Liver (tissue), 9 donors: ENCODE measurements around the gene ZNF212. TPM values are rescaled to one million over a fixed set of nuclear protein-coding genes. Genes with fewer than 3 reads are reported as not detected.
"Not testable (repeated sequence)": the region's sequence is repeated elsewhere in the genome, so short reads cannot be mapped to it uniquely, and the experiment has no call there.

ENCODE experiments used
- DNase-seq: peaks from one replicate; pipeline ENCODE4 v3.0.0-alpha.2; 2017; ENCODE audit warnings: low spot score
- H3K27ac ChIP-seq, 2 donors: one replicate each; pipeline ENCODE4 v1.7.0; 2013; ENCODE audit warnings: inconsistent platforms in 2 of 2, low read length in 2 of 2, control low read depth in 1 of 2, low read depth in 1 of 2, mild to moderate bottlenecking in 1 of 2
- H3K27me3 ChIP-seq, 4 donors: one replicate each; pipeline versions ENCODE4 v1.6.1 to v1.7.0; 2013; ENCODE audit warnings: low read length in 3 of 4, inconsistent platforms in 1 of 4, mild to moderate bottlenecking in 1 of 4, moderate library complexity in 1 of 4; ENCODE audit not compliant: control insufficient read depth in 4 of 4, insufficient read depth in 4 of 4
- H3K36me3 ChIP-seq, 4 donors: one replicate each; pipeline versions ENCODE4 v1.6.1 to v1.7.0; 2013; ENCODE audit warnings: low read length in 3 of 4, mild to moderate bottlenecking in 3 of 4, low read depth in 1 of 4, moderate library complexity in 1 of 4; ENCODE audit not compliant: control insufficient read depth in 4 of 4, insufficient read depth in 3 of 4
- H3K4me1 ChIP-seq, 4 donors: one replicate each; pipeline versions ENCODE4 v1.6.1 to v1.7.0; 2013; ENCODE audit warnings: low read length in 3 of 4, mild to moderate bottlenecking in 3 of 4, moderate library complexity in 1 of 4; ENCODE audit not compliant: control insufficient read depth in 4 of 4, insufficient read depth in 4 of 4
- H3K4me3 ChIP-seq, 3 donors: one replicate each; pipeline versions ENCODE4 v1.6.1 to v1.7.0; 2013; ENCODE audit warnings: low read length in 3 of 3, control low read depth in 1 of 3, low read depth in 1 of 3, mild to moderate bottlenecking in 1 of 3
- H3K9ac ChIP-seq, 2 donors: one replicate each; pipeline ENCODE4 v1.7.0; 2013; ENCODE audit warnings: low read length in 2 of 2, mild to moderate bottlenecking in 2 of 2, moderate library complexity in 2 of 2, control low read depth in 1 of 2, low read depth in 1 of 2
- H3K9me3 ChIP-seq, 4 donors: one replicate each; pipeline versions ENCODE4 v1.6.1 to v1.7.0; 2013; ENCODE audit warnings: low read length in 3 of 4; ENCODE audit not compliant: control insufficient read depth in 4 of 4
- ATF3 ChIP-seq: IDR thresholded peaks from 2 replicates; pipeline ENCODE4 v1.6.1; 2016; ENCODE audit warnings: antibody characterized with exemption
- EGR1 ChIP-seq, 2 donors: IDR thresholded peaks; 2 replicates each; pipeline ENCODE4 v1.6.1; 2016 to 2018; ENCODE audit warnings: antibody characterized with exemption in 2 of 2, low read depth in 2 of 2
- FOXA1 ChIP-seq: IDR thresholded peaks from 2 replicates; pipeline ENCODE4 v1.6.1; 2016; ENCODE audit warnings: antibody characterized with exemption
- FOXA2 ChIP-seq: IDR thresholded peaks from 2 replicates; pipeline ENCODE4 v1.6.1; 2016; ENCODE audit warnings: antibody characterized with exemption
- GABPA ChIP-seq, 2 donors: IDR thresholded peaks in 1 of 2; conservative IDR thresholded peaks in 1 of 2; 2 replicates each; pipeline ENCODE4 v1.6.1; 2016; ENCODE audit warnings: antibody characterized with exemption in 2 of 2, mild to moderate bottlenecking in 1 of 2, moderate library complexity in 1 of 2
- HNF4A ChIP-seq, 2 donors: conservative IDR thresholded peaks; 2 replicates each; pipeline ENCODE4 v1.6.1; 2016; ENCODE audit warnings: antibody characterized with exemption in 2 of 2, mild to moderate bottlenecking in 2 of 2
- HNF4G ChIP-seq: IDR thresholded peaks from 2 replicates; pipeline ENCODE4 v1.6.1; 2016; ENCODE audit warnings: antibody characterized with exemption
- JUND ChIP-seq, 2 donors: IDR thresholded peaks; 2 replicates each; pipeline ENCODE4 v1.6.1; 2016; ENCODE audit warnings: antibody characterized with exemption in 2 of 2
- RAD21 ChIP-seq, 2 donors: IDR thresholded peaks; 2 replicates each; pipeline ENCODE4 v1.6.1; 2016; ENCODE audit warnings: antibody characterized with exemption in 2 of 2, mild to moderate bottlenecking in 2 of 2
- REST ChIP-seq: IDR thresholded peaks from 2 replicates; pipeline ENCODE4 v1.6.1; 2016; ENCODE audit warnings: antibody characterized with exemption, mild to moderate bottlenecking
- TAF1 ChIP-seq: conservative IDR thresholded peaks from 2 replicates; pipeline ENCODE4 v1.6.1; 2016; ENCODE audit warnings: antibody characterized with exemption, mild to moderate bottlenecking
- YY1 ChIP-seq: IDR thresholded peaks from 2 replicates; pipeline ENCODE4 v1.6.1; 2016; ENCODE audit warnings: antibody characterized with exemption, mild to moderate bottlenecking
- ZBTB33 ChIP-seq: IDR thresholded peaks from 2 replicates; pipeline ENCODE4 v1.6.1; 2016; ENCODE audit warnings: antibody characterized with exemption
- WGBS: extraction: QIAGEN DNeasy Blood & Tissue Kit; methylation state at CpG from one replicate; pipeline ENCODE4 v1.1.7; 2013; 5-methylcytosine and 5-hydroxymethylcytosine counted together
- polyA plus RNA-seq, 2 donors: library from polyadenylated mRNA; stranded (reverse) in 1 of 2; unstranded in 1 of 2; fragments of 200-250 nt in 1 of 2; fragments of >200 nt in 1 of 2; fragmentation: Nextera tagmentation in 1 of 2; extraction: Ambion mirVana in 1 of 2; gene quantifications; one replicate each; pipeline versions ENCODE4 v1.2.1 to v1.2.3, GENCODE V29; 2013 to 2015
- total RNA-seq, 2 donors: library from RNA; depleted of rRNA; stranded (reverse); fragments of >200 nt; gene quantifications; one replicate each; pipeline ENCODE4 v1.2.3, GENCODE V29; 2014
- TF ChIP-seq, protein P1 (sequence below): IDR thresholded peaks from 2 replicates; pipeline ENCODE4 v1.6.1; 2016; ENCODE audit warnings: antibody characterized with exemption
- TF ChIP-seq, protein P2 (sequence below): fragments of 150-350 bp; IDR thresholded peaks from 2 replicates; pipeline ENCODE4 v1.5.1; 2017; ENCODE audit warnings: improper control_type of control experiment, low read depth, low read length; ENCODE audit not compliant: missing input control
- donor health status: healthy.
- donor health status: healthy.
- donor health status: healthy.
- donor health status: healthy.
- donor health status: healthy.

Gene ZNF212
- total and polyA plus RNA-seq, 4 donors, result 3.4 to 4.9 (median 3.7) TPM

DNA sequence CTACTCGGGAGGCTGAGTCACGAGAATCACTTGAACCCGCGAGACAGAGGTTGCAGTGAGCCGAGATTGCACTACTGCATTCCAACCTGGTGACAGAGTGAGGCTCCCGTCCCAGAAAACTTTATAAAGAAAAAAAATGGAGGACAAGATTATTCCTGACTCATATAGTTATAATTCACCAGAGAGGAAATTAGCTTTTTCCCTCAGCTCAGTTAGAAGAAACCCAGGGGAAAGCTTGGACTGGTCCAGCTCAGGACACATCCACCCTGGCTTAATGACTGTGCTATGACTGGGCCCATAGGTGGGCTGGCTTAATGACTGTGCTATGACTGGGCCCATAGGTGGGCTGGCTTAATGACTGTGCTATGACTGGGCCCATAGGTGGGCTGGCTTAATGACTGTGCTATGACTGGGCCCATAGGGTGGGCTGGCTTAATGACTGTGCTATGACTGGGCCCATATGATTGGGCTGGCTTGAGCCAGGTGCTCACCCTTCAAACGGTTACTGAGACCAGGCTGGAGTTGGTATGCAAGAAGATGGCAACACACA, 5.7 kb upstream of the ZNF212 start:
- not testable (repeated sequence) for H3K36me3 ChIP-seq, H3K9ac ChIP-seq, H3K27ac ChIP-seq, DNase-seq, H3K27me3 ChIP-seq, H3K9me3 ChIP-seq, H3K4me3 ChIP-seq, H3K4me1 ChIP-seq
- 89% methylated on average over 7 of the region's 7 CpGs for WGBS

DNA sequence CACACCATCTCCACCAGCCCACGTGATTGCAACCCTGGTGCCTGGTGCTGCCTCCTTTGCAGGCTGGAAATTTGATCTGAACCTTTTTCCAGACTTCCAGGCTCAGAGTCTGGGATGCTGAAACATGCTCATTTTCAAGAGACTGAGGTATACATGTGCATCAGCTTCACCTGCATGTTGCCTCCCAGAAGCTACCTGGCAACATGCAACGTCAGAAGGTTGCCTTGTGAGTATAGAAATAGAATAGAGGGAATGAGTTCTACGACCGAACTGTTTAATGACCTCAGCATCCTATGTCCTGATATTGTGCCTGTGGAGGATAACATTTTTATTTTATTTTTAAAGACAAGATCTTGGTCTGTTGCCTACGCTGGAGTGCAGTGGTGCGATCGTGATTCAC, 1.9 kb upstream of the ZNF212 start:
- Histone ChIP-seq H3K9ac (no peak overlapping the region), H3K36me3 (no peaks in the 10 kb centered on the region), H3K27ac (no peak overlapping the region), H3K4me1 (peaks cover 4 to 25% (median 20%) of the 10 kb centered on the region in 4 donors), H3K9me3 (no peaks in the 10 kb centered on the region), H3K27me3 (no peaks in the 10 kb centered on the region), H3K4me3 (no peak overlapping the region)
- no peak for DNase-seq
- TF ChIP-seq FOXA2 (no peak), HNF4A (conservative IDR thresholded peaks at IDR 0.05) (no peak), TAF1 (no peak), GABPA (IDR thresholded peaks at IDR 0.05 in 1 of 2, conservative IDR thresholded peaks at IDR 0.05 in 1 of 2) (no peak), RAD21 (IDR thresholded peaks at IDR 0.05) (no peak), ZBTB33 (no peak), FOXA1 (no peak), ATF3 (no peak), JUND (IDR thresholded peaks at IDR 0.05) (no peak), REST (no peak), YY1 (no peak), EGR1 (IDR thresholded peaks at IDR 0.05; ENCODE audit: low read depth in 2 of 2) (no peak), HNF4G (no peak)
- TF ChIP-seq, protein P1, sequence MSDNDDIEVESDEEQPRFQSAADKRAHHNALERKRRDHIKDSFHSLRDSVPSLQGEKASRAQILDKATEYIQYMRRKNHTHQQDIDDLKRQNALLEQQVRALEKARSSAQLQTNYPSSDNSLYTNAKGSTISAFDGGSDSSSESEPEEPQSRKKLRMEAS, result no peak
- TF ChIP-seq, protein P2, sequence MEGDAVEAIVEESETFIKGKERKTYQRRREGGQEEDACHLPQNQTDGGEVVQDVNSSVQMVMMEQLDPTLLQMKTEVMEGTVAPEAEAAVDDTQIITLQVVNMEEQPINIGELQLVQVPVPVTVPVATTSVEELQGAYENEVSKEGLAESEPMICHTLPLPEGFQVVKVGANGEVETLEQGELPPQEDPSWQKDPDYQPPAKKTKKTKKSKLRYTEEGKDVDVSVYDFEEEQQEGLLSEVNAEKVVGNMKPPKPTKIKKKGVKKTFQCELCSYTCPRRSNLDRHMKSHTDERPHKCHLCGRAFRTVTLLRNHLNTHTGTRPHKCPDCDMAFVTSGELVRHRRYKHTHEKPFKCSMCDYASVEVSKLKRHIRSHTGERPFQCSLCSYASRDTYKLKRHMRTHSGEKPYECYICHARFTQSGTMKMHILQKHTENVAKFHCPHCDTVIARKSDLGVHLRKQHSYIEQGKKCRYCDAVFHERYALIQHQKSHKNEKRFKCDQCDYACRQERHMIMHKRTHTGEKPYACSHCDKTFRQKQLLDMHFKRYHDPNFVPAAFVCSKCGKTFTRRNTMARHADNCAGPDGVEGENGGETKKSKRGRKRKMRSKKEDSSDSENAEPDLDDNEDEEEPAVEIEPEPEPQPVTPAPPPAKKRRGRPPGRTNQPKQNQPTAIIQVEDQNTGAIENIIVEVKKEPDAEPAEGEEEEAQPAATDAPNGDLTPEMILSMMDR, result no peak
- WGBS, result 83% methylated on average over 7 of the region's 7 CpGs
